GM12801 (cell line): ENCODE data around the gene DNAH2.

Experiments used
- CTCF ChIP-seq: IDR thresholded peaks from one replicate; pipeline ENCODE4 v1.5.1; 2011; ENCODE audit warnings: control low read depth; ENCODE audit not compliant: insufficient read length; ENCODE audit errors: extremely low read depth

DNAH2 gene

GRCh38 chr17:7711051-7711755 lies 6.3 kb upstream of the DNAH2 start:
- TF ChIP-seq CTCF, result no peak

- TF ChIP-seq CTCF, result no peak
Measured at GRCh38 chr17:7712111-7712771, 5.3 kb upstream of the DNAH2 start.

- TF ChIP-seq CTCF, result no peak
Measured at GRCh38 chr17:7713782-7714181, 3.8 kb upstream of the DNAH2 start.

GRCh38 chr17:7714721-7715594 lies 2.6 kb upstream of the DNAH2 start:
- no peak for TF ChIP-seq CTCF

GRCh38 chr17:7715936-7716886 lies 1.3 kb upstream of the DNAH2 start:
- TF ChIP-seq CTCF, result no peak

GRCh38 chr17:7717756-7718350 lies 309 bp downstream of the DNAH2 start:
- no peak for TF ChIP-seq CTCF
